ENCODE data around the gene LGALS4. TPM values are rescaled to one million over a fixed set of nuclear protein-coding genes. Genes with fewer than 3 reads are reported as not detected.

LGALS4 gene
- total RNA-seq, 1 donor from 2014 or later = 4.2 TPM

- no peaks in the 10 kb centered on the region for H3K9me3 ChIP-seq
- H3K4me1 ChIP-seq = peaks cover 8% of the 10 kb centered on the region
- TF ChIP-seq CTCF (IDR thresholded peaks at IDR 0.05) = no peak
- no peak overlapping the region for H3K27ac ChIP-seq
- intact Hi-C loops (cut with DNase I) = no loop called here
- H3K4me3 ChIP-seq = no peak overlapping the region
- no peak for DNase-seq
- H3K27me3 ChIP-seq (ENCODE audit: low read depth) = no peaks in the 10 kb centered on the region
- H3K36me3 ChIP-seq = no peaks in the 10 kb centered on the region
- no peak for ATAC-seq
Measured at GRCh38 chr19:38806371-38806770, 6.4 kb downstream of the LGALS4 start.

- intact Hi-C loops (cut with DNase I) = no loop called here
- DNase-seq (no peak), ATAC-seq (peak in 1 of 2 donors; percentile 26)
Measured at GRCh38 chr19:38805180-38805579, 7.6 kb downstream of the LGALS4 start.

GRCh38 chr19:38803543-38803942 is 9.2 kb downstream of the LGALS4 start:
- Histone ChIP-seq H3K27me3 (ENCODE audit: low read depth) (no peaks in the 10 kb centered on the region), H3K36me3 (no peaks in the 10 kb centered on the region), H3K9me3 (no peaks in the 10 kb centered on the region), H3K27ac (no peak overlapping the region), H3K4me1 (peaks cover 5% of the 10 kb centered on the region), H3K4me3 (no peak overlapping the region)
- no peak for TF ChIP-seq CTCF (IDR thresholded peaks at IDR 0.05)
- intact Hi-C loops (cut with DNase I) = no loop called here
- DNase-seq (no peak), ATAC-seq (no peak)

More at GRCh38 chr19:38805180-38805579, 7.6 kb downstream of the LGALS4 start:
- no peak for TF ChIP-seq CTCF (IDR thresholded peaks at IDR 0.05)
- no peaks in the 10 kb centered on the region for H3K27me3 ChIP-seq (ENCODE audit: low read depth)
- peaks cover 8% of the 10 kb centered on the region for H3K4me1 ChIP-seq
- no peak overlapping the region for H3K27ac ChIP-seq
- H3K36me3 ChIP-seq = no peaks in the 10 kb centered on the region
- no peak overlapping the region for H3K4me3 ChIP-seq
- no peaks in the 10 kb centered on the region for H3K9me3 ChIP-seq

GRCh38 chr19:38801359-38802095 is 11.2 kb downstream of the LGALS4 start:
- H3K27me3 ChIP-seq (ENCODE audit: low read depth) = no peaks in the 10 kb centered on the region
- no peak overlapping the region for H3K4me3 ChIP-seq
- ATAC-seq (no peak), DNase-seq (no peak)
- no peak overlapping the region for H3K27ac ChIP-seq
- no peaks in the 10 kb centered on the region for H3K9me3 ChIP-seq
- no peaks in the 10 kb centered on the region for H3K4me1 ChIP-seq
- H3K36me3 ChIP-seq = no peaks in the 10 kb centered on the region
- TF ChIP-seq CTCF (IDR thresholded peaks at IDR 0.05) = no peak
- intact Hi-C loops (cut with DNase I) = no loop called here

- intact Hi-C loops (cut with DNase I) = no loop called here
- Histone ChIP-seq H3K9me3 (no peaks in the 10 kb centered on the region), H3K4me3 (no peak overlapping the region), H3K4me1 (no peaks in the 10 kb centered on the region), H3K36me3 (no peaks in the 10 kb centered on the region), H3K27me3 (ENCODE audit: low read depth) (no peaks in the 10 kb centered on the region), H3K27ac (no peak overlapping the region)
- DNase-seq (no peak), ATAC-seq (no peak)
- no peak for TF ChIP-seq CTCF (IDR thresholded peaks at IDR 0.05)
Measured at GRCh38 chr19:38800577-38801347, 12.0 kb downstream of the LGALS4 start.

Data from lower lobe of right lung (tissue), 2 donors.